Osteoblast (primary cell): Measurements from ENCODE around the gene BCAR3. TPM values are rescaled to one million over a fixed set of nuclear protein-coding genes. Genes with fewer than 3 reads are reported as not detected.

Experiments used
- DNase-seq: peaks from one replicate; pipeline ENCODE4 v3.0.0; 2011; ENCODE audit warnings: low spot score, mixed read lengths; ENCODE audit not compliant: insufficient read length; ENCODE audit errors: missing footprints
- H2AFZ ChIP-seq: 2 replicates; pipeline ENCODE4 v1.6.0; 2011; ENCODE audit warnings: mild to moderate bottlenecking, low read length
- H3K27ac ChIP-seq: 2 replicates; pipeline ENCODE4 v1.5.1; 2011; ENCODE audit warnings: mild to moderate bottlenecking, low read depth, low read length, moderate library complexity
- H3K27me3 ChIP-seq: 2 replicates; pipeline ENCODE4 v1.6.0; 2012; ENCODE audit warnings: mild to moderate bottlenecking, control low read depth, inconsistent platforms, low read length, moderate library complexity; ENCODE audit not compliant: insufficient read depth
- H3K36me3 ChIP-seq: 2 replicates; pipeline ENCODE4 v1.5.1; 2011; ENCODE audit warnings: mild to moderate bottlenecking, low read length, control low read depth, moderate library complexity; ENCODE audit not compliant: insufficient read depth
- H3K4me1 ChIP-seq: 2 replicates; pipeline ENCODE4 v1.5.1; 2011; ENCODE audit warnings: mild to moderate bottlenecking, low read length, control low read depth, moderate library complexity; ENCODE audit not compliant: insufficient read depth
- H3K4me2 ChIP-seq: 2 replicates; pipeline ENCODE4 v1.6.0; 2011; ENCODE audit warnings: mild to moderate bottlenecking, low read length; ENCODE audit not compliant: insufficient read depth
- H3K4me3 ChIP-seq: fragments of 200-600 bp; sonication (generic); 3 replicates; pipeline ENCODE4 v1.5.1; 2012; ENCODE audit warnings: mild to moderate bottlenecking, low read length, inconsistent platforms; ENCODE audit not compliant: insufficient read depth
- H3K79me2 ChIP-seq: 2 replicates; pipeline ENCODE4 v1.6.0; 2012; ENCODE audit warnings: mild to moderate bottlenecking, low read length, control low read depth, inconsistent platforms; ENCODE audit not compliant: insufficient read depth
- H3K9me3 ChIP-seq: 2 replicates; pipeline ENCODE4 v1.5.1; 2011; ENCODE audit warnings: low read depth, low read length, control low read depth
- H4K20me1 ChIP-seq: 2 replicates; pipeline ENCODE4 v1.6.0; 2012; ENCODE audit warnings: mild to moderate bottlenecking, low read length, control low read depth; ENCODE audit not compliant: insufficient read depth
- CTCF ChIP-seq: IDR thresholded peaks from 2 replicates; pipeline ENCODE4 v1.5.1; 2011; ENCODE audit warnings: mild to moderate bottlenecking, low read depth, low read length, moderate library complexity; ENCODE audit errors: extremely low read depth
- total RNA-seq: library from RNA; depleted of rRNA; stranded (reverse); fragments of >200 nt; gene quantifications from 2 replicates; pipeline ENCODE4 v1.2.3, GENCODE V29; 2012

Gene BCAR3
- total RNA-seq, 1 donor: 34.0 TPM

GRCh38 chr1:93641527-93641926 is 40.1 kb downstream of the BCAR3 start:
- Histone ChIP-seq H3K36me3 (peaks cover 30% of the 10 kb centered on the region), H3K9me3 (no peaks in the 10 kb centered on the region), H3K27me3 (no peaks in the 10 kb centered on the region), H3K4me2 (no peak overlapping the region), H3K27ac (no peak overlapping the region), H4K20me1 (peaks cover 8% of the 10 kb centered on the region), H3K4me3 (no peak overlapping the region), H2AFZ (no peak overlapping the region), H3K79me2 (peaks cover 72% of the 10 kb centered on the region), H3K4me1 (no peaks in the 10 kb centered on the region)
- TF ChIP-seq CTCF: no peak
- no peak for DNase-seq

GRCh38 chr1:93640656-93641440 is 40.8 kb downstream of the BCAR3 start:
- TF ChIP-seq CTCF: no peak
- DNase-seq: no peak
- Histone ChIP-seq H3K27me3 (no peaks in the 10 kb centered on the region), H3K79me2 (peaks cover 77% of the 10 kb centered on the region), H3K4me2 (no peak overlapping the region), H4K20me1 (peaks cover 8% of the 10 kb centered on the region), H2AFZ (no peak overlapping the region), H3K4me3 (no peak overlapping the region), H3K9me3 (no peaks in the 10 kb centered on the region), H3K27ac (no peak overlapping the region), H3K4me1 (no peaks in the 10 kb centered on the region), H3K36me3 (peaks cover 30% of the 10 kb centered on the region)

GRCh38 chr1:93638981-93639380 is 42.7 kb downstream of the BCAR3 start:
- H3K36me3 ChIP-seq: peaks cover 37% of the 10 kb centered on the region
- no peaks in the 10 kb centered on the region for H3K4me1 ChIP-seq

More at GRCh38 chr1:93638981-93639380, 42.7 kb downstream of the BCAR3 start:
- TF ChIP-seq CTCF: no peak
- no peak for DNase-seq
- H3K27ac ChIP-seq: no peak overlapping the region
- no peaks in the 10 kb centered on the region for H3K27me3 ChIP-seq
- no peak overlapping the region for H2AFZ ChIP-seq
- H3K9me3 ChIP-seq: no peaks in the 10 kb centered on the region
- H3K79me2 ChIP-seq: peaks cover 79% of the 10 kb centered on the region
- H3K4me3 ChIP-seq: no peak overlapping the region
- H4K20me1 ChIP-seq: peaks cover 8% of the 10 kb centered on the region
- no peak overlapping the region for H3K4me2 ChIP-seq
